Stimulated activated naive CD4-positive, alpha-beta T cell (primary cell): Measurements from ENCODE around the gene ZNF232.
"Not testable (repeated sequence)": the region's sequence is repeated elsewhere in the genome, so short reads cannot be mapped to it uniquely, and the experiment has no call there.

Source experiments
- DNase-seq, 6 experiments: peaks; one replicate each; lab custom pipeline; 2025; lab: John Stamatoyannopoulos, UW

Gene ZNF232

GRCh38 chr17:5111402-5112204, at the start of gene ZNF232:
TSS of gene ZNF232 (minus strand) at chr17:5111878. CDS start at chr17:5111822, 56 bp downstream.
- peak; percentile 78 to 88 (median 86) for DNase-seq

GRCh38 chr17:5160702-5161101, 49.0 kb upstream of the ZNF232 start:
- not testable (repeated sequence) for DNase-seq

GRCh38 chr17:5146122-5146521, 34.4 kb upstream of the ZNF232 start:
- not testable (repeated sequence) for DNase-seq

- not testable (repeated sequence) for DNase-seq
Observed at GRCh38 chr17:5142877-5143276, 31.2 kb upstream of the ZNF232 start.

- DNase-seq = no peak
Observed at GRCh38 chr17:5139458-5139732, 27.7 kb upstream of the ZNF232 start.

GRCh38 chr17:5138616-5139457, 27.2 kb upstream of the ZNF232 start:
- no peak for DNase-seq

- not testable (repeated sequence) for DNase-seq
Observed at GRCh38 chr17:5138198-5138544, 26.5 kb upstream of the ZNF232 start.

GRCh38 chr17:5137511-5138197, 26.0 kb upstream of the ZNF232 start:
- not testable (repeated sequence) for DNase-seq

DNA sequence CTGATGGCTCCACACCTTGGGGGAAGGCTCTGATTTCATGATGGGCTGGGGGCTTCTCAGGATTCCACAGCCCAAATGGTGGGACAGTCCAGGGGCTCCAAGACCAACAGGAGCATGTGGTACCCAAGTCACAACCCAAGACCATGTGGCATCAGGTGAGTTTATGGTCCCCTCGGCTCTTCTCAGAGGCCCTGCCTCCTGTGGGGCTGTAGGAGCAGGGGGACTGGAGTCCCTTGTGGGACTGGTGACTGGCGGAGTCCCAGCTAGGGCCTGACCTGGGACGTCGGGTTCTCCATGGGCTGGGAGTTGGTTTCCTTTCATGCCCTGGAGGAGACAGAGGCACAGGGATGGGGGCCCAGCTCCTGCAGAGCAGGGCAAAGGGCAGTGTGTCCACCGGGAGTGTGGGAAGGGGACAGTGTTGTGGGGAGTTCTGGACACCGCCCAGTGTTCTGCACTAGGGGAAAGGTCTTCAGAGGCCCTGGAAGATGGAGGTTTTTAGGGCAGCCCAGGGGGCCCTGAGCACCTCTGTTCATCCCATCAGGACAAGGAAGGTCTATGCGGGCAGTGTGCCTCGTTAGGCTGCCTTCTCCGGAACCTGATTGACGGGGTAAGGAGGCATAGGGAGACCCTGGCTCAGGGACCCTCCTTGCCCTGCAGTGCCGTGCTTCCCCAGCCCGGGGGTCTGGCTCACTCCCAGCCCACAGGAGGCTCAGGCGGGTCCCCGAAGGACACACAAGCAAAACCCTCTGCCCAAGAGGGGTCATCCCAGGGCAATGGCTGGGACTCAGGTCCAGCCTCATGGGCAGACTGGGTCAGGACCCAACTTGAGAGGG, 25.1 kb upstream of the ZNF232 start:
- not testable (repeated sequence) for DNase-seq

- DNase-seq = no peak
Observed at GRCh38 chr17:5135726-5136579, 24.3 kb upstream of the ZNF232 start.

DNA sequence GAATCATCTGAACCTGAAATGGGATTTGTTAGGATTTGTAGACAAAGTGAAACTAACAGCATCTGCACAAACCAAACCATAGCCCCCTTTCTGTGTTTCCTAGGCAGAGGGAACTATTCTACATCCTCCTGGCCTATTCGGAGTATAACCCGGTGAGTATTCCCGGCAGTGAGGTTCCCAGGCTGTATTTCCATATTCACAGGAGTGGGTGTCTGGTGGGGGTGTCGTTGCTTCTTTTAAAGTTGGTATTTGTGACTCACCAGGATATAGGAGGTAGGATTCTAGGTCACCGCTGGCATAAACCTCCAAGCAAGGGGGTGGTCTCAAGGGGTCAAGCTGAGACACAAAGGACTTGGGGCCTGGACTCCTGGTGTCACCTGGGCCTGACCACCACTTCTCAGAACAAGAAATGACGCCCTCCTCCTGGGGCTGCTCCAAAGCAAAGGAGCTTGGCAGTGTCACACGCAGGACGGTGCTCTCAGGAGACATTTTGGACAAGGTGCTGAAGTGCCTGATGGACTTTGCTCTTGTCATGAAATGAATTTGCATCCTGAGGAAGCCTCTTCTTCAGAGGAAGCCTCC, 23.5 kb upstream of the ZNF232 start:
- DNase-seq = not testable (repeated sequence)

GRCh38 chr17:5134571-5134970, 22.9 kb upstream of the ZNF232 start:
- not testable (repeated sequence) for DNase-seq

DNA sequence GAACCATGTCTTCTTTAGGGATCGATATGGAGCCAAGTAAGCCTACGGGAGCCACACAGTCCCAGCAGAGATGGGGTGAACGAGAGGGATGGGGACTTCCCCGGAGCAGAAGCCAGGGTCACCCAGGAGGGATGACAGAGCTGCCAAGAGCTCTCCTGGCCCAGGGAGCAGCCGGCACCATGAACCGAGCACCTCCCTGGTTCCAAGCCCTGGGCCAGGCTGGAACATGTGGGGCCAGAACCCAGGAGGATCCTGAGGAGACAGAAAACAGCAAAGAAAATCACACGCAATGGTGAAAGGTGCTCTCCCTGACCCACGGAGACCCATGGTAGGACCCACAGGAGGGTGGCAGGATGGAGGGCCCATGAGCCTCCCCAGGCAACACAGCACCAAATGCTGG, 22.3 kb upstream of the ZNF232 start:
- DNase-seq = not testable (repeated sequence)

GRCh38 chr17:5133311-5133710, 21.6 kb upstream of the ZNF232 start:
- DNase-seq = no peak

- DNase-seq = not testable (repeated sequence)
Observed at GRCh38 chr17:5132503-5133225, 21.0 kb upstream of the ZNF232 start.

DNA sequence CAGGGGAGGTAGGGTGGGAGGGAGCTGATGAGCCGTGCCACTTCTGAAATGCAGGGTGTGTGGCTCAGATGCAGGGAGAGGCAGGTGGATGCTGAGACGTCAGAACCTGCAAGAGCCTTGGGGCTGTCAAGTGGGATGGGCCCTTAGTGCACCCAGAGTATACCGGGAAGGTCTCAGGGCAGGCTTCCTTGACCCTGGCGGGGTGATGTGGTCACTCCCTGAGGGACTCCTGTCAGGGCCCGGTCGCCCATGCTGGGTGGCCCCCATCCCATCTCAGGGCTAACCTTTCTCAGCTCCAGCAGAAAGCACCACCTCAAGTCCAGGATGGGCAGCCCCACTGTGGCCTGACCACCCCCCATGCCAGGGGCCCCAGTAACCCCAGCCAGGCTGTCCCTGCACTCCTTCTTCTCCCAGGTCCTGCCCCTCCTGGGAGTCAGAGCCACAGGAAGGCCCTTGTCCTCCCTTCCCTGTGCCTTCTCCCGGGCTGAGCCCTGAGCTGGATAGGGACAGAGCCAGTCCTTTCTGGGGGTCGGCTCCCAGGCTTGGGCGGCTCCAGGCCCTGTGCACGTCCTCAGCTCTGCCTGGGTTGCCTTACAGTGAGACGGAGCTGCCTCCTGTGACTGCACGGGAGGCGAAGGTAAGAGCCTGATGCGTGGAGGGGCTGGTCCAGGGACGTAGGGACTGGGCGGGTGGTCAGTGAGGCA, 20.3 kb upstream of the ZNF232 start:
- not testable (repeated sequence) for DNase-seq

DNA sequence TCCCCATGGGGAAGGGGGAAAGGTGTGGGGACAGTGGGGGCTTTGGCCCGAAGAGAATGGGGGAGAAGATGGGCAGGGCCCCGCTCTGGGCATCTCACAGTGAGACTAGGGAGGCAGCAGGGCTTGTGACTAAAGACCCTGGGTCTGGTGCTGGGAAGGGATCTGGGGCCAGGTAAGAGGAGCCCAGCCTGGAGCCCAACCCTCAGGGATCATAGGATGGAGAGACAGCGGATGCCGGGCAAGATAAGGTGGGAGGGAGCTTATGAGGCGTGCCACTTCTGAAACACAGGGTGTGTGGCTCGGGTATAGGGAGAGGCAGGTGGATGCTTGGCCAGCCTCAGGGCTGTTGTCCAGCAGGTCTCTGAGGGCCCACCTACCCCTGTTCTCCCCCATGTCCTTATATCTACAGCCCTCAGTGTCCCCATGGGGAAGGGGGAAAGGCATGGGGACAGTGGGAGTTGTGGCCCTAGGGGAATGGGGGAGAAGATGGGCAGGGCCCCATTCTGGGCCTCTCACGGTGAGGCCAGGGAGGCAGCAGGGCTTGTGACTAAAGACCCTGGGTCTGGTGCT, 19.6 kb upstream of the ZNF232 start:
- DNase-seq = no peak

GRCh38 chr17:5130687-5131086, 19.0 kb upstream of the ZNF232 start:
- not testable (repeated sequence) for DNase-seq

DNA sequence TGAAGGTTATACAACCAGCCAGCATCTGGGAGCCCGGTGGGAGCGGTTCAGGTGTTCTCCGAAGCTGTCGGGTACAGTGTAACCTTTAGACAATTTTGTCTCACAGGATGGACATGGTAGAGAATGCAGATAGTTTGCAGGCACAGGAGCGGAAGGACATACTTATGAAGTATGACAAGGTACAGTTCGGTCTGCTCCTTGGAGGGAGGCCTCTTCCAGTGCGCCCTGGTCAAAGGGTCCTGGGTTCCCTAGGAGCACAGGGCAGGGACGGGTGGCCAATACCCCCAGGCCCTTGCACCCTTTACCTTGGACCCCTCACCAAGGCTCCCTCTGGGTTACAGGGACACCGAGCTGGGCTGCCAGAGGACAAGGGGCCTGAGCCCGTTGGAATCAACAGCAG, 18.6 kb upstream of the ZNF232 start:
- DNase-seq = not testable (repeated sequence)
